ENCODE measurements around the gene CLEC1B.

DNA sequence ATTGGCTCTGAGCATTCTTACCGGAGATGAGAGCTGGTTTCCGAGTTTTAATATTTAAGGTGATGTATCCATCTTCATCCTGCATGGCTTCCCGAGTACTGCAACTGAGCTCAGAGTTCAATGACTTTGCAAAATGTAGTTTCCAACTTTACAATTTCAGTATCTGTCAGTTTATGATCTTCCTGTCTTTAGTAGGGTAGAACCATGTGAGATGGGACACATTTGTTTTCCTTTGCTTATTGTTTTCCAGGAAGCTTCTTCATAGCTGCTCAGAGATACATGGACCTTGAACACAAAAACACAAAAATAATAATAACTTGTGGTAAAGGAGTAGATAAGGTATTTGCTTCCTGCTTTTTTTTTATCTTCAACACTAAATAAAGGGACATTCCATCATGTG is at the start of gene CLEC1B:
- TF ChIP-seq, protein P1, sequence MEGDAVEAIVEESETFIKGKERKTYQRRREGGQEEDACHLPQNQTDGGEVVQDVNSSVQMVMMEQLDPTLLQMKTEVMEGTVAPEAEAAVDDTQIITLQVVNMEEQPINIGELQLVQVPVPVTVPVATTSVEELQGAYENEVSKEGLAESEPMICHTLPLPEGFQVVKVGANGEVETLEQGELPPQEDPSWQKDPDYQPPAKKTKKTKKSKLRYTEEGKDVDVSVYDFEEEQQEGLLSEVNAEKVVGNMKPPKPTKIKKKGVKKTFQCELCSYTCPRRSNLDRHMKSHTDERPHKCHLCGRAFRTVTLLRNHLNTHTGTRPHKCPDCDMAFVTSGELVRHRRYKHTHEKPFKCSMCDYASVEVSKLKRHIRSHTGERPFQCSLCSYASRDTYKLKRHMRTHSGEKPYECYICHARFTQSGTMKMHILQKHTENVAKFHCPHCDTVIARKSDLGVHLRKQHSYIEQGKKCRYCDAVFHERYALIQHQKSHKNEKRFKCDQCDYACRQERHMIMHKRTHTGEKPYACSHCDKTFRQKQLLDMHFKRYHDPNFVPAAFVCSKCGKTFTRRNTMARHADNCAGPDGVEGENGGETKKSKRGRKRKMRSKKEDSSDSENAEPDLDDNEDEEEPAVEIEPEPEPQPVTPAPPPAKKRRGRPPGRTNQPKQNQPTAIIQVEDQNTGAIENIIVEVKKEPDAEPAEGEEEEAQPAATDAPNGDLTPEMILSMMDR (IDR thresholded peaks at IDR 0.05 in 2 of 3, conservative IDR thresholded peaks at IDR 0.05 in 1 of 3; ENCODE audit: control insufficient read depth in 2 of 3, extremely low read depth in 1 of 3, insufficient read depth in 1 of 3, low read depth in 3 of 3, low read length in 3 of 3), result no peak
- TF ChIP-seq, protein P2, sequence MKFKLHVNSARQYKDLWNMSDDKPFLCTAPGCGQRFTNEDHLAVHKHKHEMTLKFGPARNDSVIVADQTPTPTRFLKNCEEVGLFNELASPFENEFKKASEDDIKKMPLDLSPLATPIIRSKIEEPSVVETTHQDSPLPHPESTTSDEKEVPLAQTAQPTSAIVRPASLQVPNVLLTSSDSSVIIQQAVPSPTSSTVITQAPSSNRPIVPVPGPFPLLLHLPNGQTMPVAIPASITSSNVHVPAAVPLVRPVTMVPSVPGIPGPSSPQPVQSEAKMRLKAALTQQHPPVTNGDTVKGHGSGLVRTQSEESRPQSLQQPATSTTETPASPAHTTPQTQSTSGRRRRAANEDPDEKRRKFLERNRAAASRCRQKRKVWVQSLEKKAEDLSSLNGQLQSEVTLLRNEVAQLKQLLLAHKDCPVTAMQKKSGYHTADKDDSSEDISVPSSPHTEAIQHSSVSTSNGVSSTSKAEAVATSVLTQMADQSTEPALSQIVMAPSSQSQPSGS (IDR thresholded peaks at IDR 0.05; ENCODE audit: low read length), result no peak
